HepG2 (cell line): ENCODE results near the gene CENPL. TPM values are rescaled to one million over a fixed set of nuclear protein-coding genes. Genes with fewer than 3 reads are reported as not detected.

Experiments
- ADNP ChIP-seq: sonication (generic); formaldehyde crosslinking; IDR thresholded peaks from 2 replicates; pipeline ENCODE4 v1.4.0; 2020; ENCODE audit warnings: missing genetic modification reagents
- EP300 ChIP-seq, 3 experiments: sonication (generic) in 1 of 3; formaldehyde crosslinking in 1 of 3; IDR thresholded peaks; 2 replicates each; pipeline versions ENCODE4 v1.5.1 to v1.6.1; 2011 to 2020; ENCODE audit warnings: low read depth in 2 of 3, low read length in 2 of 3, borderline replicate concordance in 1 of 3, improper control_type of control experiment in 1 of 3, mild to moderate bottlenecking in 1 of 3, missing genetic modification reagents in 1 of 3, moderate library complexity in 1 of 3
- FOXJ3 ChIP-seq: sonication (generic); formaldehyde crosslinking; IDR thresholded peaks from 2 replicates; pipeline ENCODE4 v1.4.0; 2020; ENCODE audit warnings: missing genetic modification reagents, mild to moderate bottlenecking, borderline replicate concordance
- HNF4A ChIP-seq: sonication (generic); formaldehyde crosslinking; IDR thresholded peaks from 2 replicates; pipeline ENCODE4 v1.4.0; 2020; ENCODE audit warnings: missing genetic modification reagents
- MED1 ChIP-seq: sonication (generic); formaldehyde crosslinking; IDR thresholded peaks from 2 replicates; pipeline ENCODE4 v1.4.0; 2020; ENCODE audit warnings: missing genetic modification reagents
- PBX3 ChIP-seq: sonication (generic); formaldehyde crosslinking; IDR thresholded peaks from 2 replicates; pipeline ENCODE4 v1.8.1; 2023; ENCODE audit warnings: missing genetic modification reagents, inconsistent platforms, borderline replicate concordance
- SIN3A ChIP-seq: IDR thresholded peaks from 2 replicates; pipeline ENCODE4 v1.6.1; 2011; ENCODE audit warnings: low read depth, mild to moderate bottlenecking, control low read depth, low read length, borderline replicate concordance
- ZBTB3 ChIP-seq: sonication (generic); formaldehyde crosslinking; IDR thresholded peaks from 2 replicates; pipeline ENCODE4 v1.4.0; 2020; ENCODE audit warnings: low read depth, mild to moderate bottlenecking, moderate library complexity, missing genetic modification reagents, borderline replicate concordance
- ZNF335 ChIP-seq: sonication (generic); formaldehyde crosslinking; IDR thresholded peaks from 2 replicates; pipeline ENCODE4 v1.4.0; 2020; ENCODE audit warnings: missing genetic modification reagents
- ZNF367 ChIP-seq: sonication (generic); formaldehyde crosslinking; IDR thresholded peaks from 2 replicates; pipeline ENCODE4 v1.4.0; 2020; ENCODE audit warnings: missing genetic modification reagents, borderline replicate concordance
- ZNF441 ChIP-seq: sonication (generic); formaldehyde crosslinking; IDR thresholded peaks from 2 replicates; pipeline ENCODE4 v1.7.0; 2021; ENCODE audit warnings: missing genetic modification reagents, borderline replicate concordance
- ZNF652 ChIP-seq: IDR thresholded peaks from 2 replicates; pipeline ENCODE4 v1.6.1; 2016; ENCODE audit warnings: low read depth, borderline replicate concordance
- polyA plus RNA-seq, 8 experiments: library from polyadenylated mRNA; depleted of rRNA in 3 of 8; stranded (reverse) in 7 of 8; unstranded in 1 of 8; fragments of >200 nt; fragmentation: Illumina TruSeq in 4 of 8; extraction: Trizol in 4 of 8; gene quantifications; 2 replicates each; pipeline versions ENCODE4 v1.2.1 to v1.2.3, GENCODE V29; 2011 to 2016; ENCODE audit warnings: low read depth in 4 of 8, missing spikeins in 1 of 8, mixed read lengths in 1 of 8; ENCODE audit not compliant: insufficient read depth in 1 of 8
- total RNA-seq, 5 experiments: library from RNA; depleted of rRNA; stranded (reverse); fragments of >200 nt; fragmentation: Illumina TruSeq; extraction: Trizol; gene quantifications; 2 replicates each; pipeline ENCODE4 v1.2.3, GENCODE V29; 2016; ENCODE audit warnings: low read depth in 1 of 5
- TF ChIP-seq, protein P1 (sequence below): sonication (generic); formaldehyde crosslinking; IDR thresholded peaks from 2 replicates; pipeline ENCODE4 v1.4.0; 2020; ENCODE audit warnings: missing genetic modification reagents
- TF ChIP-seq, protein P2 (sequence below): sonication (generic); formaldehyde crosslinking; IDR thresholded peaks from 2 replicates; pipeline ENCODE4 v1.4.0; 2020; ENCODE audit warnings: missing genetic modification reagents, borderline replicate concordance
- TF ChIP-seq, protein P3 (sequence below): sonication (generic); formaldehyde crosslinking; IDR thresholded peaks from 2 replicates; pipeline ENCODE4 v1.8.1; 2022; ENCODE audit warnings: mild to moderate bottlenecking, missing genetic modification reagents

CENPL gene
- total and polyA plus RNA-seq, 2 of the 13 experiments (the other 11 are each of a cell fraction or from before 2014, with no cell fraction given), result 4.4 to 14.2 TPM

GRCh38 chr1:173868266-173869020 is 43.8 kb upstream of the CENPL start, which contains the start of gene ZBTB37 (continued):
- TF ChIP-seq, protein P1, sequence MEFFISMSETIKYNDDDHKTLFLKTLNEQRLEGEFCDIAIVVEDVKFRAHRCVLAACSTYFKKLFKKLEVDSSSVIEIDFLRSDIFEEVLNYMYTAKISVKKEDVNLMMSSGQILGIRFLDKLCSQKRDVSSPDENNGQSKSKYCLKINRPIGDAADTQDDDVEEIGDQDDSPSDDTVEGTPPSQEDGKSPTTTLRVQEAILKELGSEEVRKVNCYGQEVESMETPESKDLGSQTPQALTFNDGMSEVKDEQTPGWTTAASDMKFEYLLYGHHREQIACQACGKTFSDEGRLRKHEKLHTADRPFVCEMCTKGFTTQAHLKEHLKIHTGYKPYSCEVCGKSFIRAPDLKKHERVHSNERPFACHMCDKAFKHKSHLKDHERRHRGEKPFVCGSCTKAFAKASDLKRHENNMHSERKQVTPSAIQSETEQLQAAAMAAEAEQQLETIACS (CRISPR knock-in tag), result no peak
- TF ChIP-seq ZNF652 (no peak), PBX3 (CRISPR knock-in tag) (no peak), MED1 (CRISPR knock-in tag) (peak; percentile 29; the same call in 1 of the 2 replicates), ADNP (CRISPR knock-in tag) (no peak), ZNF335 (CRISPR knock-in tag) (no peak), ZNF367 (CRISPR knock-in tag) (no peak), HNF4A (CRISPR knock-in tag) (peak; percentile 22; the same call in 1 of the 2 replicates), FOXJ3 (CRISPR knock-in tag) (no peak), ZNF441 (CRISPR knock-in tag) (no peak), ZBTB3 (CRISPR knock-in tag) (no peak), SIN3A (peak; percentile 80; the same call in 1 of the 2 replicates), EP300 (IDR thresholded peaks at IDR 0.05; ENCODE audit: low read depth in 2 of 2, low read length in 2 of 2) (no peak; a peak in 1 of 4 replicates), EP300 (CRISPR knock-in tag; IDR thresholded peaks at IDR 0.05; ENCODE audit: borderline replicate concordance) (no peak; the same call in 1 of the 2 replicates)
- TF ChIP-seq, protein P2, sequence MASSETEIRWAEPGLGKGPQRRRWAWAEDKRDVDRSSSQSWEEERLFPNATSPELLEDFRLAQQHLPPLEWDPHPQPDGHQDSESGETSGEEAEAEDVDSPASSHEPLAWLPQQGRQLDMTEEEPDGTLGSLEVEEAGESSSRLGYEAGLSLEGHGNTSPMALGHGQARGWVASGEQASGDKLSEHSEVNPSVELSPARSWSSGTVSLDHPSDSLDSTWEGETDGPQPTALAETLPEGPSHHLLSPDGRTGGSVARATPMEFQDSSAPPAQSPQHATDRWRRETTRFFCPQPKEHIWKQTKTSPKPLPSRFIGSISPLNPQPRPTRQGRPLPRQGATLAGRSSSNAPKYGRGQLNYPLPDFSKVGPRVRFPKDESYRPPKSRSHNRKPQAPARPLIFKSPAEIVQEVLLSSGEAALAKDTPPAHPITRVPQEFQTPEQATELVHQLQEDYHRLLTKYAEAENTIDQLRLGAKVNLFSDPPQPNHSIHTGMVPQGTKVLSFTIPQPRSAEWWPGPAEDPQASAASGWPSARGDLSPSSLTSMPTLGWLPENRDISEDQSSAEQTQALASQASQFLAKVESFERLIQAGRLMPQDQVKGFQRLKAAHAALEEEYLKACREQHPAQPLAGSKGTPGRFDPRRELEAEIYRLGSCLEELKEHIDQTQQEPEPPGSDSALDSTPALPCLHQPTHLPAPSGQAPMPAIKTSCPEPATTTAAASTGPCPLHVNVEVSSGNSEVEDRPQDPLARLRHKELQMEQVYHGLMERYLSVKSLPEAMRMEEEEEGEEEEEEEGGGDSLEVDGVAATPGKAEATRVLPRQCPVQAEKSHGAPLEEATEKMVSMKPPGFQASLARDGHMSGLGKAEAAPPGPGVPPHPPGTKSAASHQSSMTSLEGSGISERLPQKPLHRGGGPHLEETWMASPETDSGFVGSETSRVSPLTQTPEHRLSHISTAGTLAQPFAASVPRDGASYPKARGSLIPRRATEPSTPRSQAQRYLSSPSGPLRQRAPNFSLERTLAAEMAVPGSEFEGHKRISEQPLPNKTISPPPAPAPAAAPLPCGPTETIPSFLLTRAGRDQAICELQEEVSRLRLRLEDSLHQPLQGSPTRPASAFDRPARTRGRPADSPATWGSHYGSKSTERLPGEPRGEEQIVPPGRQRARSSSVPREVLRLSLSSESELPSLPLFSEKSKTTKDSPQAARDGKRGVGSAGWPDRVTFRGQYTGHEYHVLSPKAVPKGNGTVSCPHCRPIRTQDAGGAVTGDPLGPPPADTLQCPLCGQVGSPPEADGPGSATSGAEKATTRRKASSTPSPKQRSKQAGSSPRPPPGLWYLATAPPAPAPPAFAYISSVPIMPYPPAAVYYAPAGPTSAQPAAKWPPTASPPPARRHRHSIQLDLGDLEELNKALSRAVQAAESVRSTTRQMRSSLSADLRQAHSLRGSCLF (CRISPR knock-in tag), result no peak
- TF ChIP-seq, protein P3, sequence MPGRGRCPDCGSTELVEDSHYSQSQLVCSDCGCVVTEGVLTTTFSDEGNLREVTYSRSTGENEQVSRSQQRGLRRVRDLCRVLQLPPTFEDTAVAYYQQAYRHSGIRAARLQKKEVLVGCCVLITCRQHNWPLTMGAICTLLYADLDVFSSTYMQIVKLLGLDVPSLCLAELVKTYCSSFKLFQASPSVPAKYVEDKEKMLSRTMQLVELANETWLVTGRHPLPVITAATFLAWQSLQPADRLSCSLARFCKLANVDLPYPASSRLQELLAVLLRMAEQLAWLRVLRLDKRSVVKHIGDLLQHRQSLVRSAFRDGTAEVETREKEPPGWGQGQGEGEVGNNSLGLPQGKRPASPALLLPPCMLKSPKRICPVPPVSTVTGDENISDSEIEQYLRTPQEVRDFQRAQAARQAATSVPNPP, result no peak
